ENCODE measurements around the gene ARHGAP11A. TPM values are rescaled to one million over a fixed set of nuclear protein-coding genes. Genes with fewer than 3 reads are reported as not detected.

The ARHGAP11A gene
- total and polyA plus RNA-seq, 12 donors = 0.36 to 13.3 (median 3.2) TPM

GRCh38 chr15:32676169-32676568 is 60.9 kb downstream of the ARHGAP11A start:
- no peak overlapping the region for H3K4me3 ChIP-seq
- no peak overlapping the region for H3K27ac ChIP-seq
- 70 to 83% (median 79%) methylated on average over 2 of the region's 2 CpGs for WGBS, 4 donors
- no peaks in the 10 kb centered on the region for H3K4me1 ChIP-seq (replicated peaks in 1 of 2)
- intact Hi-C loops (cut with DNase I) = no loop called here
- TF ChIP-seq POLR2A (IDR thresholded peaks at IDR 0.05) = no peak
- no peak for TF ChIP-seq CTCF (IDR thresholded peaks at IDR 0.05)
- H3K36me3 ChIP-seq (replicated peaks in 1 of 2) = no peaks in the 10 kb centered on the region
- no peaks in the 10 kb centered on the region for H3K9me3 ChIP-seq (replicated peaks in 1 of 3)
- no peak for DNase-seq
- no peaks in the 10 kb centered on the region for H3K27me3 ChIP-seq

- intact Hi-C loops (cut with DNase I) = no loop called here
- WGBS, 4 donors = 75 to 85% (median 77%) methylated on average over 5 of the region's 5 CpGs
- TF ChIP-seq CTCF (IDR thresholded peaks at IDR 0.05) (no peak), POLR2A (IDR thresholded peaks at IDR 0.05) (no peak)
Measured at GRCh38 chr15:32677238-32677750, 62.0 kb downstream of the ARHGAP11A start.

GRCh38 chr15:32679298-32679690 is 64.0 kb downstream of the ARHGAP11A start:
- 93 to 96% (median 94%) methylated on average over 4 of the region's 4 CpGs for WGBS, 4 donors
- intact Hi-C loops (cut with DNase I) = no loop called here

More at GRCh38 chr15:32677238-32677750, 62.0 kb downstream of the ARHGAP11A start:
- no peaks in the 10 kb centered on the region for H3K27me3 ChIP-seq
- no peaks in the 10 kb centered on the region for H3K9me3 ChIP-seq (replicated peaks in 1 of 3)
- H3K4me1 ChIP-seq (replicated peaks in 1 of 2) = peaks cover 1% of the 10 kb centered on the region in 2 donors
- DNase-seq = no peak
- H3K36me3 ChIP-seq (replicated peaks in 1 of 2) = no peaks in the 10 kb centered on the region
- H3K27ac ChIP-seq = no peak overlapping the region
- no peak overlapping the region for H3K4me3 ChIP-seq

GRCh38 chr15:32682569-32682968 is 67.3 kb downstream of the ARHGAP11A start:
- 46 to 61% (median 58%) methylated on average over 3 of the region's 3 CpGs for WGBS, 4 donors
- peak; percentile 37 to 69 (median 62) for DNase-seq
- Histone ChIP-seq H3K4me3 (no peak overlapping the region), H3K9me3 (replicated peaks in 1 of 3) (no peaks in the 10 kb centered on the region), H3K27ac (peak overlapping the region in 1 of 5 donors; percentile 63), H3K27me3 (no peaks in the 10 kb centered on the region), H3K36me3 (replicated peaks in 1 of 2) (no peaks in the 10 kb centered on the region), H3K4me1 (replicated peaks in 1 of 2) (peaks cover 3 to 10% of the 10 kb centered on the region in 2 donors)
- intact Hi-C loops (cut with DNase I) = no loop called here
- no peak for TF ChIP-seq POLR2A (IDR thresholded peaks at IDR 0.05)

More at GRCh38 chr15:32679298-32679690, 64.0 kb downstream of the ARHGAP11A start:
- DNase-seq = no peak
- no peaks in the 10 kb centered on the region for H3K27me3 ChIP-seq
- no peak for TF ChIP-seq CTCF (IDR thresholded peaks at IDR 0.05)
- TF ChIP-seq POLR2A (IDR thresholded peaks at IDR 0.05) = no peak
- no peaks in the 10 kb centered on the region for H3K9me3 ChIP-seq (replicated peaks in 1 of 3)
- H3K4me1 ChIP-seq (replicated peaks in 1 of 2) = peaks cover 3 to 10% of the 10 kb centered on the region in 2 donors
- H3K36me3 ChIP-seq (replicated peaks in 1 of 2) = no peaks in the 10 kb centered on the region
- H3K27ac ChIP-seq = no peak overlapping the region
- H3K4me3 ChIP-seq = no peak overlapping the region

- Histone ChIP-seq H3K9me3 (replicated peaks in 1 of 3) (no peaks in the 10 kb centered on the region), H3K27ac (no peak overlapping the region), H3K4me3 (no peak overlapping the region), H3K27me3 (no peaks in the 10 kb centered on the region), H3K36me3 (replicated peaks in 1 of 2) (no peaks in the 10 kb centered on the region), H3K4me1 (replicated peaks in 1 of 2) (peaks cover 3 to 10% of the 10 kb centered on the region in 2 donors)
- DNase-seq = no peak
- TF ChIP-seq CTCF (IDR thresholded peaks at IDR 0.05) = no peak
- no peak for TF ChIP-seq POLR2A (IDR thresholded peaks at IDR 0.05)
- intact Hi-C loops (cut with DNase I) = no loop called here
- 90 to 93% (median 92%) methylated on average over 2 of the region's 2 CpGs for whole genome bisulfite sequencing, 4 donors
Measured at GRCh38 chr15:32682977-32683630, 67.8 kb downstream of the ARHGAP11A start.

Data from adrenal gland (tissue), 12 donors.